ENCODE results near the gene CERCAM. TPM values are rescaled to one million over a fixed set of nuclear protein-coding genes. Genes with fewer than 3 reads are reported as not detected.

The CERCAM gene, protein sequence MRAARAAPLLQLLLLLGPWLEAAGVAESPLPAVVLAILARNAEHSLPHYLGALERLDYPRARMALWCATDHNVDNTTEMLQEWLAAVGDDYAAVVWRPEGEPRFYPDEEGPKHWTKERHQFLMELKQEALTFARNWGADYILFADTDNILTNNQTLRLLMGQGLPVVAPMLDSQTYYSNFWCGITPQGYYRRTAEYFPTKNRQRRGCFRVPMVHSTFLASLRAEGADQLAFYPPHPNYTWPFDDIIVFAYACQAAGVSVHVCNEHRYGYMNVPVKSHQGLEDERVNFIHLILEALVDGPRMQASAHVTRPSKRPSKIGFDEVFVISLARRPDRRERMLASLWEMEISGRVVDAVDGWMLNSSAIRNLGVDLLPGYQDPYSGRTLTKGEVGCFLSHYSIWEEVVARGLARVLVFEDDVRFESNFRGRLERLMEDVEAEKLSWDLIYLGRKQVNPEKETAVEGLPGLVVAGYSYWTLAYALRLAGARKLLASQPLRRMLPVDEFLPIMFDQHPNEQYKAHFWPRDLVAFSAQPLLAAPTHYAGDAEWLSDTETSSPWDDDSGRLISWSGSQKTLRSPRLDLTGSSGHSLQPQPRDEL
- polyA plus RNA-seq, result 0.34 TPM

DNA sequence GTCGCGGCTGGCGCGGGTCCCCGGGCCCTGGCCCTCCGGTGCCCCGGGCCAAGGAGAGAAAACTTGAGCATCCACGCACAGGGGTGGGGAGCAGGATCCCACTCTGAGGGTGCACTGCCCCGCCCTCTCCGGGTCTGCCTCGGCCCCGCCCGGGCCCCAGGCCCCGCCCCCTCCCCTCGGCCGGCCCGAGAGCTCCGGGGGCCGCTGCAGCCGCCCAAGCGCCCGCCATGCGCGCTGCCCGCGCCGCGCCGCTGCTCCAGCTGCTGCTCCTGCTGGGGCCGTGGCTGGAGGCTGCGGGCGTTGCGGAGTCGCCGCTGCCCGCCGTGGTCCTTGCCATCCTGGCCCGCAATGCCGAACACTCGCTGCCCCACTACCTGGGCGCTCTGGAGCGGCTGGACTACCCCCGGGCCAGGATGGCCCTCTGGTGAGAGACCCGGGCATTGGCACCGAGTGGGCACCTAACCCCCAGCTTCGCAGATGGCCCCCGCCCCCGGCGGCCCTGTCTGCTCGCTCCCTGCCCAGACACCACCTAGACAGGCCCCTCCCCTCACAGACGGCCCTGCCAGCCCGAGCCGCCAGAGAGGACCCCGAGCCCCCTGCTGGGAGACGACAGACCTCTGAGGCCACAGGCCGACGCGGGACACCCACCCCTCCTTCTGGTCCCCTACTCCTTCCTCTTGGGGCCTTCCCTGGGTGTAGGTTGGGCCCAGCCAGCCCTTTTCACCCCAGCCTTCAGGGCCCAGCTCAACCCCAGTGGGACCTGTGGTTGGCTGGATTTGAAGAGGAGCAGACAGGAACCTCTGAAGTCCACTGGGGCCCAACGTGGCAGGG is at the start of gene CERCAM:
Gene CERCAM (plus strand): TSS at position 207 of the 831 bp plus-strand sequence. CDS start 21 bp downstream, at position 228.
- H3K4me3 Mint-ChIP-seq, result peak within 1 kb of the TSS; percentile 75 to 93 (median 83)
- H3K9me3 Mint-ChIP-seq, result no peaks in the 10 kb centered on the region
- H3K27ac Mint-ChIP-seq, result no peak within 1 kb of the TSS
- H3K27me3 Mint-ChIP-seq, result peaks cover 24% of the 10 kb centered on the region
- H3K4me1 Mint-ChIP-seq, result peaks cover 0 to 3% (median 2%) of the 10 kb centered on the region in 3 donors
- no peaks in the 10 kb centered on the region for H3K36me3 Mint-ChIP-seq

DNA sequence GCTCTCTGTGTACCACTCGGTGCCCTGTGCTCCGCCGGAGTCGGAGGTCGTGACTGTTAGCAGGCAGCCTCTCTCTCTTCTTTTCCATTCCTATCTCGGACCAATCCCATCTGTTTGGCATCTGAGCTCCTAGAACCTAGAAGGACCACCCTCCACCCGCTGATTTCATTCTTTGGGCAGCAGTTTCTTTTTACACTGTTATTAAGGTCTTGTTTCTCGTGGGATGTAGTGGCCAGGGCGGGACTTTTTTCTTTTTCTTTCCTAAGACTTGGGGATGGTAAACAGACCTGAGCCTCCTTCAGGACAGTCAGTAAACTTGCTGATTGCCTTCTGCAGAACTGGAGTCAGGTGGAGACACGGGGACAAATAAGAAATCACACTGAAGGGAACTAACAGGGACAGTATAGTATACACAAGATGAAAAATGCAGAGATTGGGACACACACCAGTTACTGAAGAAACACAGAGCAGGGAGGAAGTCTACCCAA is 49.0 kb upstream of the CERCAM start:
- Mint-ChIP-seq H3K4me1 (peaks cover 12 to 23% (median 20%) of the 10 kb centered on the region in 3 donors), H3K36me3 (no peaks in the 10 kb centered on the region), H3K9me3 (no peaks in the 10 kb centered on the region), H3K4me3 (peak overlapping the region; percentile 94 to 98 (median 96)), H3K27ac (peak overlapping the region; percentile 93 to 98 (median 94)), H3K27me3 (peaks cover 6% of the 10 kb centered on the region)

DNA sequence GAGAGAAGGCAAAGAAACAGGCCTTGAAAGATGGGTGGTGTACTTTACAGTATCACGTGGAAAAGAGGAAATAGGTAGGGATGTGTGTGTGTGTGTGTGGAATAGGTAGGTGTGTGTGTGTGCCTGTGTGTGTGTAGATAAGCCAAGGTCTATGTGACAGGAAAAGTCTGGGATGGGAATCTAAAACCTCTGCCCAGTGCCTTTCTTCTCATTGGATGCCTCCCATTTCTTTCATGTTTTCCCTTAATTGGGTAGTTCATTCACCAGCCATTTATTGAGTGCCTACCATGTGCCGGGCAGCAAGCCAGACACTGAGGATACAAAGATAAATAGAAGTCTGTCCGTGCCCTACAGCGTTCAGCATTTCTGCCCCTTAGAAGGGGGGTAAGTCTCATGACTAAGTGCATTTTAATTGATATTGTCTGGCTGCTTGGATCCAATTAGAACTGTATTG is 48.4 kb upstream of the CERCAM start:
- peak overlapping the region; percentile 94 to 98 (median 96) for H3K4me3 Mint-ChIP-seq
- H3K36me3 Mint-ChIP-seq, result no peaks in the 10 kb centered on the region
- H3K4me1 Mint-ChIP-seq, result peaks cover 12 to 23% (median 20%) of the 10 kb centered on the region in 3 donors
- H3K27me3 Mint-ChIP-seq, result peaks cover 3% of the 10 kb centered on the region
- H3K27ac Mint-ChIP-seq, result peak overlapping the region in 2 of 3 donors; percentile 94 to 98
- no peaks in the 10 kb centered on the region for H3K9me3 Mint-ChIP-seq

DNA sequence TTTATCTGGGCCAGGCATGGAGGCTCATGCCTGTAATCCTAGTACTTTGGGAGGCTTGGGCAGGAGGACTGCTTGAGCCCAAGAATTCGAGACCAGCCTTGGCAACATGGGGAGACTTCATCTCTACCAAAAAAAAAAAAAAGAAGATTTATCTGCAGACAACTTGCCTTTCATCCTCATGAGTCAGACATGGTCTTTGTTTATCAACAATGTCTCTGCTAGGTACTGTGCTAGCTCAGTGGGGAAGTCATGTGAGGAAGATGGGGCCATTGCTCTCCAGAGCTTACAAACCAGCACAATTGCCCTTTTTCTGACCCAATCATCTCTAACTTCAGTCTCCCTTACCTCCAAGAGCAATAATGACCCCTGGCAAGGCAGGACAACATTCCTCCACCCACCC is 47.9 kb upstream of the CERCAM start:
- peak overlapping the region in 3 of 4 donors; percentile 94 to 98 (median 95) for H3K4me3 Mint-ChIP-seq
- H3K4me1 Mint-ChIP-seq, result peaks cover 12 to 23% (median 20%) of the 10 kb centered on the region in 3 donors
- H3K9me3 Mint-ChIP-seq, result no peaks in the 10 kb centered on the region
- H3K27me3 Mint-ChIP-seq, result peaks cover 2% of the 10 kb centered on the region
- H3K36me3 Mint-ChIP-seq, result no peaks in the 10 kb centered on the region
- H3K27ac Mint-ChIP-seq, result no peak overlapping the region

DNA sequence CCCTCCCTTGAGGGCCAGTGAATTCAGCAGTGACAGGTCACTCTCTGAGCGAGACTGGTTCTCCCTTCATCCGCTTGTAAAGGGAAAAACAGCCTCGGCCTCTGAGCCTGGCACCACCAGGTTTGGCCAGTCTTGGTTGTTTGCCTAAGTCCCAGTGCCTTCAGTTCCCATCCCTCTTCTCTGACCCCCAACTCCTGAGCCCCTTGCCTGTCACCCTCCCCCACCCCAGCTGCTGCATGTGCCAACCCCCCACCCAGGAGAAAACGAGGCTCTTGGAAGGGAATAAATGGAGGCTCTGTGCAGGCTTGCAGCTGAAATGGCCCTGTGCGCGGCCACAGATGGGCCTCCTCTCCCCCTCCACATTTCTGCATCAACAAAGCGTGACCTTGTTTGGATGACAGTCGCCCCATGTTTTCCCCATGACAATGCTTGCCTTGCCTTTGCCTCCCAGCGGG is 46.4 kb upstream of the CERCAM start:
- Mint-ChIP-seq H3K27me3 (peaks cover 2% of the 10 kb centered on the region), H3K4me1 (peaks cover 12 to 23% (median 20%) of the 10 kb centered on the region in 3 donors), H3K27ac (no peak overlapping the region), H3K9me3 (no peaks in the 10 kb centered on the region), H3K36me3 (peaks cover 2% of the 10 kb centered on the region), H3K4me3 (peak overlapping the region in 2 of 4 donors; percentile 39 to 43)

DNA sequence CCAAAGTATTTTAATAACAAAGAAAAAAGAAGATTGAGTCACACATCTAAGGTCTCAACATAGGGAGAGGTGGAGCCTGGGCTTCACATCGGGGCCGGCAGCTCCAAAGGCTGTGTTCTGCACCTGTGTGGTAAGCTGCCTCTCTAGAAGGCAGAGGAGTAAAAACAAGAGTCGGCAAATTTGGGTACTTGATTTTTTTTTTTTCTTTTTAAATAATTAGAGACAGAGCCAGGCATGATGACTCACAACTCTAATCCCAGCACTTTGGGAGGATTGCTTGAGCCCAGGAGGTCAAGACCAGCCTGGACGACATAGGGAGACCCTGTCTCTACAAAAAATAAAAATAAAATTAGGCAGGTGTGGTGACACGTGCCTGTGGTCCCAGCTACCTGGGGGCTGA is 44.8 kb upstream of the CERCAM start:
- H3K36me3 Mint-ChIP-seq, result peaks cover 2% of the 10 kb centered on the region
- no peaks in the 10 kb centered on the region for H3K9me3 Mint-ChIP-seq
- H3K4me3 Mint-ChIP-seq, result no peak overlapping the region
- no peak overlapping the region for H3K27ac Mint-ChIP-seq
- no peaks in the 10 kb centered on the region for H3K27me3 Mint-ChIP-seq
- H3K4me1 Mint-ChIP-seq, result peaks cover 5 to 16% (median 15%) of the 10 kb centered on the region in 3 donors

DNA sequence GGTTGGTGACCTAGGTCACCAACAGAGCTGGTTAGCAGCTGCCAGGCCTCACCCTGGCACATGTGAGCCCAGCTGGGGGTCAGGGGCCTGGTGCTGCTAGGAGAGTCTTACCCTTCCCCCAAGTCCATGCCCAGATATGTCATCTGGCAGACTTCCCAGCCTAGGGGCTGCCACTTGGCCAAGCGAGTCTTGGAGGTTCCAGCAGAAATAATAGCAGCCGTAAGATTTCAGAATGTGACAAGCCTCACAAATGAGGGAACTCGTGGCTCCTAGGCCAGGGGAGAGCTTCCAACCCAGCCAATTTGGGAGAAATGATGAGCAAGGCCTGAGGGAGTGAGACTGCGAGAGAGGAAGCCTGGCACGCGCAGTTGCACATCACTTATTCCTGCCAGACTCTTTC is 38.4 kb upstream of the CERCAM start:
- Mint-ChIP-seq H3K27ac (no peak overlapping the region), H3K36me3 (peaks cover 4% of the 10 kb centered on the region), H3K4me3 (no peak overlapping the region), H3K4me1 (peaks cover 0 to 2% (median 0%) of the 10 kb centered on the region in 3 donors), H3K9me3 (no peaks in the 10 kb centered on the region), H3K27me3 (no peaks in the 10 kb centered on the region)

DNA sequence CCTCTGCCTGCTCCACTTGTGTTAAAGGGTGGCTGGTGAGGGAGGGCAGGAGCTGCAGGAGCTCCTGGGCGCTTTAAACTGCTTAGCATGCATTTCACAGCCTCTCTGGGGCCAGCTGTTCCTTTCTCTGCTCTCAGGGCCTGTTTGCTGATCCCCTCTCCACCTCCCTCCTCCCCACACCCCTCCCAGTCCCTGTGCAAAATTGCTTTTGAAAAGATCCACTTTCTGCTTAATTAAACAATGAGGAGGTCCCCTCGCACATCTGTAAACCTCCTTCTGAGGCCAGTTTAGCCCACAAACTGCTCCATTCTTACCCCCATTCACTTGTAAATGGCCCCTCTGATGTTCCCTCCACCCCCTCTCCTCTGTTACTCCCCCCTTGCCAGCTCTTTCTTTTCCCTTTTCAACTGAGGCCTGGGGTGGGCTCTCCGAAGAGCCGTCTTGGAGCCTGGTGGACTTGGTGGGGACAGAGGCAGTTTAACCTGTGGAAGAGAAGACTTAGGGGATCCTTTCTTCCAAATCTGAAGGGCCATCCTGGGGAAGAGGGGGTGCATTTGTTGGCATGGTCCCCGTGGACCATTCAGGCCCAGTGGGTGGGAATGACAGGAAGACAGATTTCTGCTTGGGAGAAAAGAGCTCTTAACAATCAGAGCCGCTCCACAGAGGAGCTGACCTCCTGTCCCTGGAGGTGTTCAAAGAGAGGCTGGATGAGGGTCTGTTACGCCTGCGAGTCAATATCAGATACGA is 37.5 kb upstream of the CERCAM start:
- no peaks in the 10 kb centered on the region for H3K27me3 Mint-ChIP-seq
- peaks cover 4% of the 10 kb centered on the region for H3K36me3 Mint-ChIP-seq
- peaks cover 0 to 2% (median 0%) of the 10 kb centered on the region in 3 donors for H3K4me1 Mint-ChIP-seq
- no peak overlapping the region for H3K4me3 Mint-ChIP-seq
- H3K27ac Mint-ChIP-seq, result no peak overlapping the region
- H3K9me3 Mint-ChIP-seq, result no peaks in the 10 kb centered on the region

DNA sequence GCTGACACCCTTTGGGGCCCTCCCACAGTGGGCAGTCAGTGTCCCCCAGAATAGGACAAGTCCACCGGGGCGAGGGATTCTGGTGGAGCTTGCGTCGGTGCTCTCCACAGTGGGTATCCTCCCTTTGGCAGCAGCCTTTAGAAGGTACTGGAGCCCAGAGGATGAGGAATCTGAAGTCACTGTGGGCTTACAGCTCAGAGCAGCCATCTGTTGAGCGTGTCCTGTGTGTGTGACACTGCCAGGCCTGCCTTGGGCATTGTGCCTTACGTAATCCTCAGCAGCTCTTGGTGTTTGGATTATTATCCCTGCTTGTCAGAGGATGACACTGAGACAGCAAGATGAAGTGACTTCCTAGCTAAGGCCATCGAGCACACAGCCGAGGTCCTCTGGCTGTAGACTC is 36.9 kb upstream of the CERCAM start:
- H3K36me3 Mint-ChIP-seq, result peaks cover 4% of the 10 kb centered on the region
- no peaks in the 10 kb centered on the region for H3K9me3 Mint-ChIP-seq
- H3K27ac Mint-ChIP-seq, result no peak overlapping the region
- no peaks in the 10 kb centered on the region for H3K27me3 Mint-ChIP-seq
- no peak overlapping the region for H3K4me3 Mint-ChIP-seq
- peaks cover 0 to 2% (median 0%) of the 10 kb centered on the region in 3 donors for H3K4me1 Mint-ChIP-seq

DNA sequence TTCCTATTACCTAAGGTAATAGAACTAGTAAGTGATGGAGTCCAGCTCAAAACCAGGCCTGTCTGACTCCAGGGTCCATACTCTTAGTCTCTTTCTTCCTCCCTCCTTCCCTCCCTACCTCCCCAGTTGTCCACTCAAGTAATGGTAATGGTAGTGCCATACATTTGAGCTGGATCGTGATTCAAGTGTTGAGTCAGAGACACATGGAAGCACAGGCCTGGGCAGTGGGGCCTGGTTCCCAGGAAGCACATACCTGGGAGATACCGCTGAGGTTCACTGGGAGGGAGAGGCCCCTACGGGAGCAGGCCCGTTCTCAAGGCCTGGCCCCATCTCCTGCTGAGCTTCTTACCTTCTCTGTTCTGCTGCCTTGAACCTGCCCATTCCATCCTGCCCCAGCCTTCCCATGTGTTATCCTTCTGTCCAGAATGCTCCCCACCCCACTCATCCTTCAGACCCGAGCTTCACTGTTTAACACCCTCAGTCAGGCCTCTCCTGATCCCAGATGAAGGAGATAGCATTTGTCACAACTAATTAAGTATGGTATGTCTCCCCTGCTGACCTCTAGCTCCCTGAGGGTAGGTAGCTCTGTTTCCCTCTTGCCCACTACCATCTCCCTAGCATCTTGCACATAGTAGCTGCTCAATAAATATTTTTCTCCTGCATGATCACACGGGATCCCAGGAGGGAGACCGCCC is 35.7 kb upstream of the CERCAM start:
- Mint-ChIP-seq H3K4me1 (peaks cover 0 to 2% (median 0%) of the 10 kb centered on the region in 3 donors), H3K36me3 (peaks cover 2% of the 10 kb centered on the region), H3K4me3 (peak overlapping the region in 1 of 4 donors; percentile 17), H3K27ac (no peak overlapping the region), H3K9me3 (no peaks in the 10 kb centered on the region), H3K27me3 (no peaks in the 10 kb centered on the region)

DNA sequence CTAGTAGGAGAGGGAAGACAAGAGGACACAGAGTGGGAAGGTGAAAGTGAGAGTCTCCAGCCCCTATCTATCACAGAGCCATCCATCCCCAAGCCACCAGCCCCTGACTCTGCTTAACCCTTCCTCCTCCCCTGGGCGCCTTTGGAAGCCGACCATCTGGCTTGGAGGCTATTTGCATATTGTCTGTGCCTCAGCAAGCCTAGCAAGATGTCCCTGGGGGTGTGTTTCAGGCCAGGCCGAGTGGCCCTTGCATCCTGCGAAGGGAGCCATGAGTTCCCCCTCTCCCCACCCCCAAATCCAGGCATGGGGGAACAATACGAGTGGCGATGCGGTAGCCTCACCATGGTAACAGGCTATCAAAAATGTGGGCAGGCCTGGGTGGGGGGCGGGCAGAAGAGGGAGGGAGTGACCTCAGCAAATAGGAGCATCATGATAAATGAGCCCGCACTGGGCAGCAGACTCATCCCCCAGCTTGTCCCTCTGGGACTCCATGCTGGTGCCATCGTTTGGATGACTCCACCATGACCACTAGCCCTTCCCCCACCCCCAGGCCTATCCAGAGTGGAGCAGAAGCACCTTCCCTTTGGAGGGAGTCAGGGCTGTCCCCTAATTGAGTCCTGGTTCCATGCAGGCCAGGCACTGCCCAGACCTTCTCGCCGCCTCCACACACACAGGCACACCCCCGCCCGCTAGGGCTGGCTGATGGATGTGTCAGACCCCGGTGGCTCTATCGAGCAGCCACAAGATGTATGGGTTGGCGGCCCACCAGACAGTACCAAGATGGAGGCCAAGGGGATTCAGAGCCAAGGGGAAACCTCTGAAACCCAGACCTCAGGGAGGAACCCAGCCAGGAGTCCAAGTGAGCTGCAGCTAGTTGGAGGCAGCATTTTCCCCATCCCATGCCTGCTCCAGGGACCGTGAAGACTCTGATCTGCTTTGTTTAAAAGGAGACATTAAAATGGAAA is 34.9 kb upstream of the CERCAM start:
- Mint-ChIP-seq H3K27me3 (no peaks in the 10 kb centered on the region), H3K4me1 (peaks cover 0 to 2% (median 0%) of the 10 kb centered on the region in 3 donors), H3K36me3 (peaks cover 2% of the 10 kb centered on the region), H3K9me3 (no peaks in the 10 kb centered on the region), H3K4me3 (no peak overlapping the region), H3K27ac (no peak overlapping the region)

DNA sequence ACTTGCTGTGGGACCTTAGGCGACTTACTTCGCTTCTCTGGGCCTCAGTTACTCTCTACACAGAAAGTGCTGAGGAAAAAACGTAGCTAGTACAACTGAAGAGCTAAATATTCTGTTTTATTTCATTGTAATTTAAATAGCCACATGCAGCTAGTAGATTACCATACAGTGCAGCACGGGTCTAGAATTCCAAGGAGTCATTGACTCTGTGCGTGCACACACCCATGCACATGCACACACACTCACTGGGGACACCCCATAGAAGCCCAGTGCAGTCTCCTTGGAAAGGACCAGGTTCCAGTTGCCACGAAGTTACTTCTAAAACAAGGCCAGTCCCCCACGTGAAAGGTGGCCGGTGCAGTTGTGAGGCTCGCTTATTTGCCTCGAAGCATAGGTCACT is 32.5 kb upstream of the CERCAM start:
- H3K27me3 Mint-ChIP-seq, result no peaks in the 10 kb centered on the region
- no peak overlapping the region for H3K4me3 Mint-ChIP-seq
- no peak overlapping the region for H3K27ac Mint-ChIP-seq
- H3K9me3 Mint-ChIP-seq, result no peaks in the 10 kb centered on the region
- peaks cover 4% of the 10 kb centered on the region for H3K36me3 Mint-ChIP-seq
- H3K4me1 Mint-ChIP-seq, result peaks cover 0 to 2% (median 0%) of the 10 kb centered on the region in 3 donors
